Upper lobe of left lung (tissue), 4 donors: ENCODE results near the gene FHIP1B.

Experiments used
- CTCF ChIP-seq, 6 experiments: fragments of 450-650 bp in 4 of 6; fragments of 200-600 bp in 2 of 6; sonication (generic) in 2 of 6; IDR thresholded peaks; one replicate each; pipeline ENCODE4 v1.5.1; 2016 to 2019; ENCODE audit warnings: antibody characterized with exemption in 6 of 6
- POLR2A ChIP-seq, 4 donors: fragments of 450-650 bp; IDR thresholded peaks; one replicate each; pipeline ENCODE4 v1.5.1; 2016 to 2017; ENCODE audit warnings: antibody characterized with exemption in 4 of 4, mild to moderate bottlenecking in 2 of 4
- POLR2AphosphoS5 ChIP-seq, 2 donors: sonication (generic); formaldehyde crosslinking; IDR thresholded peaks; one replicate each; pipeline ENCODE4 v1.5.1; 2017; ENCODE audit warnings: antibody characterized with exemption in 2 of 2

- TF ChIP-seq CTCF (IDR thresholded peaks at IDR 0.05) (no peak), POLR2A (IDR thresholded peaks at IDR 0.05) (no peak), POLR2AphosphoS5 (IDR thresholded peaks at IDR 0.05) (no peak)
These were observed 29.2 kb upstream of the FHIP1B start for GRCh38 chr11:6263662-6264061.
